Activated gamma-delta T cell treated with anti-CD3 and anti-CD28 coated beads, Interleukin-2, amount 50 U/mL, for 16 hours (primary cell): ENCODE data around the gene STAG3.
"Not testable (repeated sequence)": the region's sequence is repeated elsewhere in the genome, so short reads cannot be mapped to it uniquely, and the experiment has no call there.

Experiments
- DNase-seq: peaks from one replicate; pipeline ENCODE4 v3.0.0-alpha.2; 2020; ENCODE audit warnings: low read depth

Gene STAG3

GRCh38 chr7:100212631-100213286 lies 35.0 kb downstream of the STAG3 start:
- no peak for DNase-seq

GRCh38 chr7:100213672-100214071 lies 36.0 kb downstream of the STAG3 start:
- DNase-seq, result no peak

- DNase-seq, result not testable (repeated sequence)
Observed at GRCh38 chr7:100214356-100214755, 36.6 kb downstream of the STAG3 start.

GRCh38 chr7:100215895-100216294 lies 38.2 kb downstream of the STAG3 start:
- no peak for DNase-seq

- peak; percentile 75 for DNase-seq
Observed at GRCh38 chr7:100217934-100218333, 40.2 kb downstream of the STAG3 start.

- DNase-seq, result no peak
Observed at GRCh38 chr7:100219271-100219737, 41.6 kb downstream of the STAG3 start.

- peak; percentile 15 for DNase-seq
Observed at GRCh38 chr7:100219801-100220585, 42.3 kb downstream of the STAG3 start, which contains the start of gene PVRIG. TSS of gene PVRIG (plus strand) at chr7:100219949. CDS start at chr7:100219971, 22 bp downstream.

GRCh38 chr7:100220586-100221230 lies 43.0 kb downstream of the STAG3 start:
- no peak for DNase-seq

- DNase-seq, result peak; percentile 68
Observed at GRCh38 chr7:100221231-100221718, 43.6 kb downstream of the STAG3 start.

GRCh38 chr7:100221767-100222444 lies 44.2 kb downstream of the STAG3 start:
- DNase-seq, result no peak

- DNase-seq, result no peak
Observed at GRCh38 chr7:100222445-100223132, 44.9 kb downstream of the STAG3 start.

GRCh38 chr7:100223376-100223927 lies 45.7 kb downstream of the STAG3 start:
- not testable (repeated sequence) for DNase-seq

GRCh38 chr7:100224891-100225290 lies 47.2 kb downstream of the STAG3 start:
- not testable (repeated sequence) for DNase-seq

- DNase-seq, result not testable (repeated sequence)
Observed at GRCh38 chr7:100234660-100235317, 57.1 kb downstream of the STAG3 start.

- DNase-seq, result not testable (repeated sequence)
Observed at GRCh38 chr7:100239975-100240374, 62.3 kb downstream of the STAG3 start.

GRCh38 chr7:100243385-100243784 lies 65.7 kb downstream of the STAG3 start:
- peak; percentile 46 for DNase-seq

- DNase-seq, result not testable (repeated sequence)
Observed at GRCh38 chr7:100244988-100245605, 67.4 kb downstream of the STAG3 start.

GRCh38 chr7:100246121-100246864 lies 68.6 kb downstream of the STAG3 start:
- not testable (repeated sequence) for DNase-seq

- not testable (repeated sequence) for DNase-seq
Observed at GRCh38 chr7:100246865-100247137, 69.1 kb downstream of the STAG3 start.
